ENCODE results near the gene PCSK6.

- TF ChIP-seq, protein P1, sequence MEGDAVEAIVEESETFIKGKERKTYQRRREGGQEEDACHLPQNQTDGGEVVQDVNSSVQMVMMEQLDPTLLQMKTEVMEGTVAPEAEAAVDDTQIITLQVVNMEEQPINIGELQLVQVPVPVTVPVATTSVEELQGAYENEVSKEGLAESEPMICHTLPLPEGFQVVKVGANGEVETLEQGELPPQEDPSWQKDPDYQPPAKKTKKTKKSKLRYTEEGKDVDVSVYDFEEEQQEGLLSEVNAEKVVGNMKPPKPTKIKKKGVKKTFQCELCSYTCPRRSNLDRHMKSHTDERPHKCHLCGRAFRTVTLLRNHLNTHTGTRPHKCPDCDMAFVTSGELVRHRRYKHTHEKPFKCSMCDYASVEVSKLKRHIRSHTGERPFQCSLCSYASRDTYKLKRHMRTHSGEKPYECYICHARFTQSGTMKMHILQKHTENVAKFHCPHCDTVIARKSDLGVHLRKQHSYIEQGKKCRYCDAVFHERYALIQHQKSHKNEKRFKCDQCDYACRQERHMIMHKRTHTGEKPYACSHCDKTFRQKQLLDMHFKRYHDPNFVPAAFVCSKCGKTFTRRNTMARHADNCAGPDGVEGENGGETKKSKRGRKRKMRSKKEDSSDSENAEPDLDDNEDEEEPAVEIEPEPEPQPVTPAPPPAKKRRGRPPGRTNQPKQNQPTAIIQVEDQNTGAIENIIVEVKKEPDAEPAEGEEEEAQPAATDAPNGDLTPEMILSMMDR (IDR thresholded peaks at IDR 0.05; ENCODE audit: low read length): no peak
- TF ChIP-seq EZH2phosphoT487 (IDR thresholded peaks at IDR 0.05; ENCODE audit: low read length): no peak
These were observed 61.7 kb downstream of the PCSK6 start for GRCh38 chr15:101427606-101428487.

All from MM.1S (cell line).